ENCODE measurements around the gene TMEM245.

DNA sequence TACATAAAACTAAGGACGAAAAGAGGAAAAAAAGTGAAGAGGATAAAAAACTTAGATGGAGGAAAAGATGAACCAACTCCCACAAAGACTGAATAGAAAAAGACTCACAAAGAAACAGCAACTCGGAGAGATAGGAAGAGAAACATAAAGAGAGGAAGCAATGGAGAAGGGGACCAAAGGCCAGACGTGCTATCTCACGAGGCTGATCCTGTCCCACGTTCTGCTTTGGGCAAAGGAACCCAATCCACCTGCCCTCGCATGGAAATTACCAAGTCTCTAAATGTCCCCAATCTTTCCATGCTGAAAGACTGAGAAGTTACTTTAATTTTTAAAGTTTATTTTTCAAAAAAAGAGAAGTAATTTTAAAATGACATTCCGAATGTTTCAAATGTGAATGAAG lies 36.6 kb downstream of the TMEM245 start:
- TF ChIP-seq, protein P1, sequence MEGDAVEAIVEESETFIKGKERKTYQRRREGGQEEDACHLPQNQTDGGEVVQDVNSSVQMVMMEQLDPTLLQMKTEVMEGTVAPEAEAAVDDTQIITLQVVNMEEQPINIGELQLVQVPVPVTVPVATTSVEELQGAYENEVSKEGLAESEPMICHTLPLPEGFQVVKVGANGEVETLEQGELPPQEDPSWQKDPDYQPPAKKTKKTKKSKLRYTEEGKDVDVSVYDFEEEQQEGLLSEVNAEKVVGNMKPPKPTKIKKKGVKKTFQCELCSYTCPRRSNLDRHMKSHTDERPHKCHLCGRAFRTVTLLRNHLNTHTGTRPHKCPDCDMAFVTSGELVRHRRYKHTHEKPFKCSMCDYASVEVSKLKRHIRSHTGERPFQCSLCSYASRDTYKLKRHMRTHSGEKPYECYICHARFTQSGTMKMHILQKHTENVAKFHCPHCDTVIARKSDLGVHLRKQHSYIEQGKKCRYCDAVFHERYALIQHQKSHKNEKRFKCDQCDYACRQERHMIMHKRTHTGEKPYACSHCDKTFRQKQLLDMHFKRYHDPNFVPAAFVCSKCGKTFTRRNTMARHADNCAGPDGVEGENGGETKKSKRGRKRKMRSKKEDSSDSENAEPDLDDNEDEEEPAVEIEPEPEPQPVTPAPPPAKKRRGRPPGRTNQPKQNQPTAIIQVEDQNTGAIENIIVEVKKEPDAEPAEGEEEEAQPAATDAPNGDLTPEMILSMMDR (IDR thresholded peaks at IDR 0.05 in 2 of 3, conservative IDR thresholded peaks at IDR 0.05 in 1 of 3; ENCODE audit: borderline replicate concordance in 1 of 3, insufficient read depth in 1 of 3, low read depth in 2 of 3, low read length in 2 of 3): no peak
- TF ChIP-seq POLR2A (IDR thresholded peaks at IDR 0.05; ENCODE audit: borderline replicate concordance, extremely low read depth, insufficient read depth, insufficient read length) (no peak), POLR2AphosphoS5 (IDR thresholded peaks at IDR 0.05; ENCODE audit: low read depth, low read length) (no peak), EZH2 (IDR thresholded peaks at IDR 0.05) (no peak), JUND (IDR thresholded peaks at IDR 0.05) (no peak), EGR1 (IDR thresholded peaks at IDR 0.05; ENCODE audit: low read depth) (no peak), RAD21 (IDR thresholded peaks at IDR 0.05; ENCODE audit: low read depth) (no peak), SP1 (IDR thresholded peaks at IDR 0.05; ENCODE audit: low read depth) (no peak), SIN3A (IDR thresholded peaks at IDR 0.05; ENCODE audit: low read depth) (no peak), YY1 (IDR thresholded peaks at IDR 0.05; ENCODE audit: extremely low read depth, insufficient replicate concordance, low read depth, low read length) (no peak), EZH2phosphoT487 (IDR thresholded peaks at IDR 0.05; ENCODE audit: borderline replicate concordance) (no peak), CBX3 (IDR thresholded peaks at IDR 0.05; ENCODE audit: low read depth) (no peak)
- TF ChIP-seq, protein P2, sequence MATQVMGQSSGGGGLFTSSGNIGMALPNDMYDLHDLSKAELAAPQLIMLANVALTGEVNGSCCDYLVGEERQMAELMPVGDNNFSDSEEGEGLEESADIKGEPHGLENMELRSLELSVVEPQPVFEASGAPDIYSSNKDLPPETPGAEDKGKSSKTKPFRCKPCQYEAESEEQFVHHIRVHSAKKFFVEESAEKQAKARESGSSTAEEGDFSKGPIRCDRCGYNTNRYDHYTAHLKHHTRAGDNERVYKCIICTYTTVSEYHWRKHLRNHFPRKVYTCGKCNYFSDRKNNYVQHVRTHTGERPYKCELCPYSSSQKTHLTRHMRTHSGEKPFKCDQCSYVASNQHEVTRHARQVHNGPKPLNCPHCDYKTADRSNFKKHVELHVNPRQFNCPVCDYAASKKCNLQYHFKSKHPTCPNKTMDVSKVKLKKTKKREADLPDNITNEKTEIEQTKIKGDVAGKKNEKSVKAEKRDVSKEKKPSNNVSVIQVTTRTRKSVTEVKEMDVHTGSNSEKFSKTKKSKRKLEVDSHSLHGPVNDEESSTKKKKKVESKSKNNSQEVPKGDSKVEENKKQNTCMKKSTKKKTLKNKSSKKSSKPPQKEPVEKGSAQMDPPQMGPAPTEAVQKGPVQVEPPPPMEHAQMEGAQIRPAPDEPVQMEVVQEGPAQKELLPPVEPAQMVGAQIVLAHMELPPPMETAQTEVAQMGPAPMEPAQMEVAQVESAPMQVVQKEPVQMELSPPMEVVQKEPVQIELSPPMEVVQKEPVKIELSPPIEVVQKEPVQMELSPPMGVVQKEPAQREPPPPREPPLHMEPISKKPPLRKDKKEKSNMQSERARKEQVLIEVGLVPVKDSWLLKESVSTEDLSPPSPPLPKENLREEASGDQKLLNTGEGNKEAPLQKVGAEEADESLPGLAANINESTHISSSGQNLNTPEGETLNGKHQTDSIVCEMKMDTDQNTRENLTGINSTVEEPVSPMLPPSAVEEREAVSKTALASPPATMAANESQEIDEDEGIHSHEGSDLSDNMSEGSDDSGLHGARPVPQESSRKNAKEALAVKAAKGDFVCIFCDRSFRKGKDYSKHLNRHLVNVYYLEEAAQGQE (IDR thresholded peaks at IDR 0.05; ENCODE audit: low read depth): no peak
- TF ChIP-seq, protein P3, sequence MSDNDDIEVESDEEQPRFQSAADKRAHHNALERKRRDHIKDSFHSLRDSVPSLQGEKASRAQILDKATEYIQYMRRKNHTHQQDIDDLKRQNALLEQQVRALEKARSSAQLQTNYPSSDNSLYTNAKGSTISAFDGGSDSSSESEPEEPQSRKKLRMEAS (IDR thresholded peaks at IDR 0.05): no peak
